Measurements from ENCODE around the gene CENPO.
A peak's percentile ranks its signal among the peaks of the same experiment; 100 is the strongest.
"Not testable (repeated sequence)": the region's sequence is repeated elsewhere in the genome, so short reads cannot be mapped to it uniquely, and the experiment has no call there.

The CENPO gene

GRCh38 chr2:24824966-24825882 lies 32.0 kb downstream of the CENPO start:
- no peak for DNase-seq

GRCh38 chr2:24825883-24826772 lies 32.9 kb downstream of the CENPO start:
- DNase-seq, result no peak

GRCh38 chr2:24826773-24827145 lies 33.5 kb downstream of the CENPO start:
- DNase-seq, result no peak

DNA sequence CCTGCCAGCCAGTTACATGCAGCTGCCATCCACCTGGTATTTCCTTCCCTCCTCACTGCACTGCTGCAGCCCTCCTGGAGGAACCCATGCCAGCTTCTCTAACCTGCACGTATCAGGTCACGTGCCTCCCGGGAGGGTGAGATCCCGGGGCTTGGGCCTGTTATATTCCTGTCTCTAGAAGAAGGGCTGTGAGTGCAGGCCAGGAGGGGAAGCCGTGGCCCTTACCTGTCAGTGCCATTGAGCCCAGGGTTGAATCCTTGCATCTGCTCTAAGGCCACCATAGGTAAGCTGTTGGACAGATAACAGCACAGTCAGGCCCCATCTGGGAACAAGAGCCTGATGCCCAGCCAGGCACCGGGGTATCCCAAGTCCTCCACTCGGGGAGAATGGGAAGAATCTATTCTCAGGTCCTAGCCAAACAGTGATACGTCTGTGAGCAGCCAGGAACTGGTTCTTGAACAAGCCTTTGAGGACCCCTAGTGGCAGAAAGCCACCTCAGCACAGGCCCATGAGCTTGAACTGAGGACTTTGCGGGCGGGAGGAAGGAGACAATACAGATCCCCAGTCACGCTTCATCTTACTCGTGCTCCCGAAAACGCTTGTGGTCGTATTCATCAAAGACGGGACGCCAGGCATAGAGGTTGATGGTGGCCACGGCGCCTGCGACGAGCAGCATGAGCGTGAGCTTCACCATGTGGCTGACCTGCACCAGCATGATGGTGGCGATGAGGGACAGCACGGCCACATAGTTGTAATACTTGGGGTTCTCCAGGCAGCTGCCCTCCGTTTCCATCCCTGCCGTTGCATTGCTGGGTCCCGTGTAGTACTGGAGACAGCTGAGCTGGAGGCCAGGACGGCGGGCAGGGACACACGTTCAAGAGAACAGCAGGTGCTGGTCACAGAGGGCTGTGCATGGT lies 34.4 kb downstream of the CENPO start:
- DNase-seq, result peak; percentile 34

- DNase-seq, result no peak
Measured at GRCh38 chr2:24828238-24828996, 35.2 kb downstream of the CENPO start.

- DNase-seq, result no peak
Measured at GRCh38 chr2:24830351-24830750, 37.1 kb downstream of the CENPO start.

DNA sequence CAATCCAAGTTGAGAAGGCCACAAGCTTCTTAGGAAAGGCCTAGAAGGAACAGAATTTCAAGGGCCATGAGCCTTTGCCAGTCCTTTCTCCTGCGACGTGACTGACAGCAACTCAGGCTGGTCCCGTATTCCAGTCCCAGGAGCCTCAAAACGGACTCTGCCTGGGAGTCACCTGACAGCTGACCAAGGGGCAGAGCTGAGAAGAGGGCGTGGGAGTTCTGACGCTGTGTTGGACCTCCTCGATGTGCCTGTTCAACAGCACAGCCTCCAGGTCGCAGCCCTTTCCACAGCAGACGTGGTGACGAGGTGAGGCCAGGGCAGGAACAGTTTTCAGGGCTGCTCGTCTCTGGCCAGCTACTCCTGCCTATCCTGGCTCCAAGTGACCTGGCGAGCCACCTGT lies 37.6 kb downstream of the CENPO start:
- DNase-seq, result no peak

DNA sequence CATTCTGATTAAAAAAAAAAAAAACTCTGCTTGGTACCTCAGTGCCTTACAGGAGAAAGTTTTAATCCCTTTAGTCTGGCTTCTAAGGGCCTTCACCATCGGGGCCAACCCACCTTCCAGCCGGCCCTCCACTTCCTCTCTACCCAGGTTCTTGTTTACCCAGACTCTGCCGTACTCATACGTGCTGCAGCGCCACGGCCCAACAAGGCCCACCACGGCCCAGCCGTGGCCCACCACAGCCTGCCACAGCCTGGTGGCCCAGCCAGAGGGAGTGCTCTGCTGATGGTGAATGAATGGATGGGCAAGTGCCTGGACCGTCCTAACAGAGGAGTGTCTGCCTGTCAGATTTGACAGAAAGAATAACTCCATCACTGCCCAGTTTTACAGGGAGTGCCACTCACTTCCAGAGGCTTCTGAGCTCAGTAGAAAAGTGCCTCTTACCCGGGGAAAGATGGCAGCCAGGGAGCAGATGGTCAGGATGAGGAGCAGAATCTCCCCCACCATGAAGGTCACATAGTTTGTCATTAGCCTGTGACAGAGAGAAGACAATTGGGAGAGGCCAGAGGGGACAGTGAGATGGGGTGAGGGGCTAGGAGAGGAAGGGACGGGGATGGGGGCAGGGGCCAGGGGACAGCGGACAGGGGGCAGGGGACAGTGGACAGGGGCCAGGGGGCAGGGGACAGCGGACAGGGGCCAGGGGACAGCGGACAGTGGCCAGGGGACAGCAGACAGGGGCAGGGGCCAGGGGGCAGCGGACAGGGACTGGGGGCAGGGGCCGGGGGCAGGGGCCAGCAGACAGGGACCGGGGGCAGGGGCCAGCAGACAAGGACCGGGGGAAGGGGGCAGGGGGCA lies 38.2 kb downstream of the CENPO start:
- DNase-seq, result no peak

- no peak for DNase-seq
Measured at GRCh38 chr2:24832073-24832461, 38.8 kb downstream of the CENPO start.

GRCh38 chr2:24832521-24832920 lies 39.3 kb downstream of the CENPO start:
- no peak for DNase-seq

DNA sequence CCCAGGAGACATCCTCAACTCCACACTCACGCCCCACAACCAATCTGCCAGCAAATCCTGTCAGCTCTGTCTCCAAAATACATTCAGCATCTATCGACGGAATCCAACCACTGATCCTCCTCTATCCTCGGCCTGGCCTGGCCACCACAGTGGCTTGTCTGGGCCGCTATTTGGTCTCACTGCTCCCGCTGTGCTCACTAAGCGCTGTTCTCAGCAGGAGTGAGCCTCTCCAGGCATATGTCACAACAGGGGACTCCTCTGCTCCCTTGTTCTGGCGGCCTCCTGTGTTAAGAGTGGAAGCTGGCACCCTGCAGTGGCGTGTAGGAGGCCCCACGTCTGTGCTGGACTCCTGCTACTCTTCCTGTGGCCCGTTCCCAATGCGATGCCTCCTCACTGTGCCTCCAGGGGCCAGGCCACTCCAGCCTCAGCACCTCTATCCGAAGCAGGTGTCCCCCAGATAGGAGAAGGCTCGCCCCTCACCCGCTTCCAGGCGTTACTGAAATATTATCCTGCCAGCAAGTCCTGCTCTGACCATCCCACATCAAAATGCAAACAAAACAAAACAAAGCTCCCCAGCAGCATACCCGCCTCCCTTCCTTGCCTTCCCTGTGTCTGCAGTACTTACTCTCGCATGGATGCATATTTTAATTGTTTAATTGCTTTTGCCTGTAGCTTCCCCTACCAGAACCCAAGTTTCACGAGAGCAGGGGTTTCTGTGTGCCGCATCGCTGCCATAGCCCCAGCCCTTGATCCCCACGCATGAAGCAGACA lies 39.9 kb downstream of the CENPO start:
- no peak for DNase-seq

DNA sequence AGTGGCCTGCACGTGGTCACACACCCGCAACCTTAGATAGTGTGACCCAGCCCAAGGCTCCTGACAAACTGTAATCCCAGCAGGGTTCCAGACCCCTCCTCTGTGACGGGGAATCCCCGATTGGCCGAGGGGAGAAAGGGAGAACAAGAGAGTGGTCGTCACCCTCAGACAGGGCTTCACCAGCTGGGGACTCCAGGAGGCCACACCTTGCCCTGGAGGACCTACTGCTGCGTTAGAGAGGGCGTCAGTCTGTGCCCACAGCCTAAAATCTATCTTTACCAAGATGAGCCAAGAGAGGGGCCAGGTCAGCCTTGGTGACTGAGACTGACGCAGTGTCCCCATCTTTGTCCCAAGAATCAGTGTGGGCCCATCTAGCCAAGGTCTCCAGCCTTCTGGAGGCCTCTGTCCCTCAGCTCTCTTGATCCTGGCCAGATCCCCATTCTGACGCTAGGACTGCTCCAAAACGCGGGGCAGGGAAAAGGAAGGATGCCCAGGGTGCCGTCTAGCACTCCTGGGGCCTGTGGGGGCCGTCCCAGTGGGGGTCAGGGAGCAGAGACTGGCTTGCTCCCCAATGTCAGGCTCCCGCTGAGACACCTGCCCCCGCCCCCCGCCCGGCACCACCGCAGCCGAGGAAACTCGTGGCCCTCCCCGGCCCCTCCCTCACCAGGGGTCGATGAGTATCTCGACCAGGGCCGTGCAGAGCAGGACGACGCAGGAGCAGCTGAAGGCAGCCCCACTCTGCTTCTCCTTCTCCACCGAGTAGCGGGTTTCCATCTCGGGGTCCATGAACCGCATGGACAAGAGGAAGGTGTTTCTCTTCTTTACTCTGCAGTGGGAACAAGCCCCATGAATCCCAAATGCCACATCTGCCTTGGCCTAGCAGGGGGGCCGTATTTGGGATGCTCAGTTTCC lies 40.9 kb downstream of the CENPO start:
- no peak for DNase-seq

GRCh38 chr2:24834733-24835395 lies 41.6 kb downstream of the CENPO start:
- no peak for DNase-seq

- DNase-seq, result not testable (repeated sequence)
Measured at GRCh38 chr2:24835411-24835810, 42.2 kb downstream of the CENPO start.

DNA sequence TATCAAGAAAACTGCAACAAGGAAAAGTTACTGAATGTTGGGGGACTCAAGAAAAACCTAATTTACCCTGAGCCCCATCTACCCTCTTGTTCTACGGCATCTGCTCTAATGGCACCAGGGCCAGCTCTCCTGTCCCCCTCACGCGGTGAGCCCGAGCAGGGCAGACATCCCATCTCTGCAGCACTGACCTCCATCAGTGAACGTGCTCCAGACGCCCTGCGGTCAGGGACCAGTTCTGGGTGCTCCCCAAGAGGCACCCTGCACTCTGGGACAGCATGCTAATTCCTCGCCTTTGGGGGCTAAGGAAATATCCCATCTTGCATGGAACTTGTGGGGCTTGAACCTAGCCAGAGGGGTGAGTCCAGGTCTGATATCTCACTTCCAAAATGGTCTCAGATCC lies 43.0 kb downstream of the CENPO start:
- no peak for DNase-seq

DNA sequence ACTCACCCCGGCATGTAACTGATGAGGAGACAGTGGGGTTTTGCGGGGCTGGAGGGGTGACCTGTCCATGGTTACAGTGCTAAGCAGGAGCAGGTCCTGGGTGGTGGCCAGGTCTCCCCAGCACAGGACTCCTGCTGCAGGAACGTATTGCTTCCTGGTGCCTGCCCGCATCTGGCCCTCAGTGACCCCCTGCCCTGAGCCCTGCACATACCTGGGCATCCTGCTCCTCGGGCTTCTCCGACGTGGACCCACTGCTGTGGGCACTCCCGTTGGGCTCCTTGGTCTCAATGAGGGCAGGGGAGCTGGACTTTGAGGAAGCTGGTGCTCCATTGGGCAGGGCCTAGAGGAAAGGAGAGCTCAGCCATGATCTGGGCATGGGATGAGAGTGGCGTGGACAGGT lies 43.5 kb downstream of the CENPO start:
- no peak for DNase-seq

- no peak for DNase-seq
Measured at GRCh38 chr2:24837996-24838513, 44.8 kb downstream of the CENPO start.

DNA sequence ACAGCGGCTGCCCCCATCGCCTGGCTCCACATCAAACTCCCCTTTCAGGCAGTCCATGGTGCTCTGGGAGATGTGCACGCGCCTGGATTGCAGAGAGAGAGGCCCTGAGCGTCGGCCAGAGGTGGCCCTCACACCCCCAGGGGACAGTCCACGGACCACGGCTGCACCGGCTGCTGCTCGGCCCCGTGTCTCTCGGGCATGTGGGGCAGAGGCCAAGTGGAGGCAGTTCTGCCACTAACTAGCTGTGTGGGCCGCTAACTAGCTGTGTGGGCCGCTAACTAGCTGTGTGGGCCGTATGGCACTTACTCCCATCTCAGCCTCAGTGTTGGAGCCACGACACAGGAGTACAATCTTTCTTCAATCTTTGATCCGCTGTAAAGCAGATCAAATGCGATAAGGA lies 45.3 kb downstream of the CENPO start:
- DNase-seq, result no peak

Data from DMS79 treated with DMSO at 0.1 percent for 48 hours (cell line).